ENCODE data around the gene TMEM218.

TMEM218 gene

DNA sequence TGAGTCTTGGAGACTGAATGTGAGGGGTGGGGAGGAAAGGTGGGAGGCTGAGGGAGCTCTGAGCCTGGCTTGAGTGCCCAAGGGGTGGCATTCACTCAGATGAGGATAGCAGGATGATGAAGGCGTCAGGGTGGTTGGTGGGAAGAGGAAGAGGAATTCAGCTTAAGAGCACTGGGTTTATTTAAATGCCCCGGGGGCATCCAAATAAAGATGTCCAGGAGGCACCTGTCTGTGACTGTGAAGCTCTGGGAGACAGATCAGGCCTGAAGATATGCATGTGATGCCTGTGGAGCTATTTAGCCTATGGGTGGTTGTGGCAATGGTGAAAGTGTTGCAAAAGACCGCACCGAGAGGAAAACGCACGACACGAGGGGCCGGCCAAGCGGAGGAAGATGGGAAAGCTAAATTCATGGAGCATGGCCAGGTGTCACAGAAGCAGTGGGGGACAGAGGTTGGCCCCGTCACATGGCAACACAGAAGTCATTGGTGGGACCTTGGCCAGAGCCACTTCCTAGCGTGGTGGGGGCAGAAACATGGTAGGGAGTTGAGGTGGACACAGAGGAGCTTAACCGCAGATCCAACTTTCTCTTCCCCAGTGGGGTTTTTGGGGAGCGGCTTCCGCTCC is 32.8 kb downstream of the TMEM218 start:
- intact Hi-C loops (cut with DNase I) = no loop called here

GRCh38 chr11:125078016-125078415 is 33.4 kb downstream of the TMEM218 start:
- peak in 1 of 10 donors; percentile 71 for DNase-seq
- intact Hi-C loops (cut with DNase I) = no loop called here

More for the DNA sequence above, 32.8 kb downstream of the TMEM218 start:
- peak in 1 of 10 donors; percentile 31 for DNase-seq

GRCh38 chr11:125076378-125076945 is 35.0 kb downstream of the TMEM218 start:
- DNase-seq = peak in 2 of 10 donors; percentile 63 to 73
- intact Hi-C loops (cut with DNase I) = no loop called here

DNA sequence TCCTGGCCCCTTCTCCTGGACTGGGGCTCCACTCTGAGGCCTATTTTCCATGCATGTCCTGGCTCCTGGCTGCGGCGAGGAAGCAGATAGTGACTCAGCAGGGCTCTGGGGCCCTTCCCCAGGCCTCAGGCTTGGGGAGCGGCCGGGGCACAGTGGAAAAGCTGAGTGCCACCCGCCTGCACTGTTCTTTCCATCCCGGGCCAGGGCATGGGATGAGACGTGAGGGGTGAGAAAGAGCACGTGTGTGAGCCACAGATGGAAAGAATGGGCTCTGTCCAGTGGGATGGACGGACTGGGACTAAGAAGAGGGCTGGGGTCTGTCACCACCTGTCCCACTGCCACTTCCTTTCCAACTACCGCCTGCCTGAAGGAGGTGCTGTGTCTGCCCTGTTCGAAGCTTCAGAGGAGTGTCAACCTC is 35.5 kb downstream of the TMEM218 start:
- DNase-seq = peak in 2 of 10 donors; percentile 34 to 56
- intact Hi-C loops (cut with DNase I) = no loop called here

DNA sequence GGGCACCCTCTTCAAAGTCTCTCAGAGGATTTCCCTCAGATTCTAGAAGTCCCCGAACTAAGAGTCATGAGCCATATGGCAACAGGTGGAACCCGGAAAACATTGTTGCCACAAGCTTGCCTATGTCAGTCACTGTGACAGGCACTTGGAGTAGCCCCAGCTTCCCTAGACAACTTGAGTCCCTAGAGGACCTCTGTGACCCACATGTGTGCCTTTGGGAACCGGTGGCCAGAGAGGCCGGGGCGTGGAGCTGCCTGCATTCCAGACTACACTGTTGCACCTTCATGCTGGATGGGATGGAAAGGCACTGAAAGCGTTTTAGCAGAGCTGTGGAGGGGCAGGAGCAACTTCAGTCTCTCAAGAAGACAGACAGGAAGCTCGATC is 36.2 kb downstream of the TMEM218 start:
- intact Hi-C loops (cut with DNase I) = no loop called here

GRCh38 chr11:125074511-125075241 is 36.8 kb downstream of the TMEM218 start:
- intact Hi-C loops (cut with DNase I) = no loop called here
- DNase-seq = peak in 1 of 10 donors; percentile 43

More for the DNA sequence above, 36.2 kb downstream of the TMEM218 start:
- peak in 1 of 10 donors; percentile 49 for DNase-seq

DNA sequence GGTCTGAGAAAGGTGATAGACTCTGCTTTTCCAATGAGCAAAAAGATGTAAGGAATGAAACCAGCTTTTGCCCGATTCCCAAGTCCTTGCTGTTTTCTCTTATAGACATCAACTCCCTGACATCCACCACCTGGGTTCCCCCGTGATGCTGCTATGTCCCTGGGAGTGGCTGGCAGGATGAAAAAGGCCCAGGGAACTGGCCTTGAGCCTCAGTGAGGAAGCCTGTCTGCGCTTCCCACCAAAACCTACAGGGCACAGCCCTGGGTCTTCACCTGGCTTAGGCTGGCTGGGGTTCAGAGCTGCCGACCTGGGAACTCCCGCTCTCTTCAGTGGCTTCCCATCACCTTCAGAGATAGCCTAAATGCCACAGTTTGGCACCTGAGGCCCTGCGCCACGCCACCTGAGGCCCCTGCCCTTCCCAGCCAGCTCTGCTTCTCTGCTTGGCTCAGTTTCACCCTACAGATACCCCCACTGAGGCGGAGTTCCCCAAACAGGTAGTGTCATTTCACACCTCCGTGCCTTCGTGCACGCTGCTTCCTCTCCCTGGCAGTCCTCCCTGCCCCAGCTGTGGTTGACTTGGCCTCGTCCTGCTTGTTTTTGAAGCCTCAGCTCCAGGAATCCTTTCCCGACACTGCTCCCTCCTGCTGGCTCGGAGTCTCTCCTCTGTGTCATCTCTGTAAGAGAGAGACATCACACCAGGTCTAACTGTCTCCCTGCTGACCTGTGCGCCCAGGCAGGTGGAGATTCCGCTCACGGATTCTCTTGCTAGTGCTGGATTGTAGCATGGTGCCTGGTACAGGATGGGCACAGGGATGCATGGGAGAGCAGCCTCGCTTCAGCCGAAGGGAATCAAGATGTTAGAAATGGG is 37.6 kb downstream of the TMEM218 start:
- intact Hi-C loops (cut with DNase I) = no loop called here
- peak in 2 of 10 donors; percentile 52 to 60 for DNase-seq

- intact Hi-C loops (cut with DNase I) = no loop called here
- peak in 2 of 10 donors; percentile 61 to 69 for DNase-seq
These were observed 38.4 kb downstream of the TMEM218 start for GRCh38 chr11:125072961-125073590.

DNA sequence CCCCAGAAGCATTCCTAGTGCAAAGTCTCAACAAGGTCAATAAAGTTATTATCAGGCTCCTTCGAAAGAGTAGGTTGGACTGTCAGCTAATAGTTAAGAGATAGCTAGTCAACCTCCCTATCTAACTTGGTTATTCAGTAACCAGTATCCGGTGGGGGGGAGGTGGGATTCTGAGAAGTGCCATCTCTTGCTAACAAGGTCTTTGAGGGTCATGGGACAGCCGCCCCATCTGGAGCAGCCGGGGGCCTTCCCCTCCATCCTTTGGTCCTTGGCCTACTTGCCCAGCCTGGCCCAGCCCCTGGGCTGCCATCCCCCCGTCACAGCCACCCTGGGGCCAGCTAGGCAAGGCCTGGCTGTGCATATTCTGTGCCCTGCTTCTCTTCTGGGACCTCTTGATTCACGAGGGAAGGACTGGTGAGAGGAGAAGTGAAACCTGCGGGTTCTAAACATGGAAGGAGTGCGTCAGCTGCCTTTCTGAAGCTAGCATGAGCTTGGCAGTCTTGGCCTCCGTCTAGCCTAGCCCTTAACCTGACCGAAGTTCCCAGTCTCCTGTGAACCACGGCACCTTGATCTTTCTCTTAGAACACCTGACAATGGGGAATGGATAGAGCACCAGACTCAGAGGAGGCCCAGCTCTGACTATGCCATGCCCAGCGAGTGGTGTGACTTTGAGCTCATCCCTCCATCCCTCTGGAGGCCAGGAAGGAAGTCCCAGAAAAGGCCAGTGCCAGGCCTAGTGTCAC is 39.0 kb downstream of the TMEM218 start:
- DNase-seq = peak in 3 of 10 donors; percentile 19 to 80 (median 46)
- intact Hi-C loops (cut with DNase I) = no loop called here

GRCh38 chr11:125071846-125072217 is 39.6 kb downstream of the TMEM218 start:
- intact Hi-C loops (cut with DNase I) = no loop called here
- peak in 1 of 10 donors; percentile 47 for DNase-seq

DNA sequence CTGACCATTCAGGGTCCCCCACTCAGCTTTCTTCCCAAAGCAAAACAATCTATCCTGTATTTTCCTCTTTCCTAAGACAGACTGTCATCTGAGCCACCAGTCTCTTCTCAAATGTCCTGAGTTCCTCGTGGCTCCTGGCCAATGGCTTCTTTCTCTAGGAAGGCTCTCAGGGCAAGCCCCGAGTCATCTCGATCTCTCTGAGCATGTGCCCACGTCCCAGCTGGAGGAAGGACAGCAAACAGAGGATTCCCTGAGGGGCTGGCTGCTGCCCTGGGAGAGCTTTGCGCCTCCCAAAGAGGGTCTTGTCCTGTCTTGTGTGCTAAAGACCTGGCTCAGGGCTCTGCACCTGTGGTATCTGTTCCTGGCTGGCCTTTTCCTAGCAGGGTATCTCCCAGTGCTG is 40.0 kb downstream of the TMEM218 start:
- intact Hi-C loops (cut with DNase I) = no loop called here
- no peak for DNase-seq

DNA sequence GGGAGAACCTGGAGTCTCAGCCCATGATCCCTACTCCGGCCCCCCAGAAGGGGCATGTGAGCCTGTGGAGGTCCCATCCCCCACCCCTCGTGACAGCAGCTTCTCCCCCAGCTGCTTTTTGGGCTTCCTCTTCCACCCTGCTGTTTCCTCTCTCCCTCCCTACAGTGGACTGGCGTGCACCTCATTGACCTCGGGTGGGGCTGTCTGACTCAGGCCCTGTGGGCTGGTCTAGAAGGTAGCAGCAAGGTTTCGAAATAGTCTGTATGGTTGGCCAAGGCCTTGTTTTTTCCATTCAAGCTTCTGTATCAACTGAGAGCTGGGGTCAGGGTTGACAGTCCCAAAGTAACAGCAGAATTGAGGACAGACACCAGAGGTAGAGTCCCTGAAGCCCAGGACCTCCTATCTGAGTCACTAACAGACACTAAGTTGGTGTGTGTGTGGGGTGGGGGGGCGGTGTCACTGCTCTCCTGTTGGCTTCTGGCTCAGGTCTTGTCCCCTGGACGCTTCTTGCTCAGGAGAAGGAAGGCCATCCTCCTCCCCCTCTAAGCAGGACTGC is 40.6 kb downstream of the TMEM218 start:
- intact Hi-C loops (cut with DNase I) = no loop called here
- DNase-seq = peak in 6 of 10 donors; percentile 13 to 79 (median 40)

- peak in 3 of 10 donors; percentile 3 to 58 (median 52) for DNase-seq
- intact Hi-C loops (cut with DNase I) = no loop called here
These were observed 41.6 kb downstream of the TMEM218 start for GRCh38 chr11:125069796-125070195.

DNA sequence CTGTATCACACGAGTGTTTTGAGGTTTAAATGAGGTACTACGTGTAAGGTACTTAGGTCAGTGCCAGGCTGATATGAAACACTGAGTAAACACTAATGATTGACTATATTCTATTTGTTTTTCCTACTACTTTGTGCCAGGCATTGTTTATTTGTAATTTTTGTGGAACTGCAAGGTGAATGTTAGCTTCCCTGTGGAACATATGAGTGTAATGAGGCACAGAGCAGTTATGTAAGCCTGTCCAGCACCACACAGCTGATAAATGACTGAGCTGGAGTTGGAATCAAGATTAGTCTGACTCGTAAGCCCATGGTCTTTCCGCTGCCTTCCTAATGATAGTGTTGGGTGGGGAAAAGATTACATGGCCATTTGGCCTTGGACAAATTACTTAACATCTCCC is 42.4 kb downstream of the TMEM218 start:
- DNase-seq = no peak
- intact Hi-C loops (cut with DNase I) = no loop called here

- DNase-seq = no peak
- intact Hi-C loops (cut with DNase I) = no loop called here
These were observed 43.1 kb downstream of the TMEM218 start for GRCh38 chr11:125068368-125068767.

DNA sequence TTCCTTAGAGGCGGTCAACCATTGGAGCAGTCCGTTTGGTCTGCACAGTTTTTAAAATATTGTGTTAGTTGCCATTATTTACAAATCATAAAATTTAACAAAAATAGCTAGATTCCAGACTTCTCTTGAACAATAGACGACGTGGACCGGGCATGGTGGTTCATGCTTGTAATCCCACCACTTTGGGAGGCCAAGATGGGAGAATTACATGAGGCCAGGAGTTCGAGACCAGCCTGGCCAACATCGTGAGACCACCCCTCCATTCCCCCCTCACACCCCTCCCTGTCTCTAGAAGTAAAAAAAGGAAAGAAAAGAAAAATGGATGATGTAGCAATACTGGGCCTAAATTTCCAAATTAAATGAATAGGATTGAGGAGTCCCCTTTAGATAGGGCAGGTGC is 47.4 kb downstream of the TMEM218 start:
- DNase-seq = no peak
- intact Hi-C loops (cut with DNase I) = no loop called here

DNA sequence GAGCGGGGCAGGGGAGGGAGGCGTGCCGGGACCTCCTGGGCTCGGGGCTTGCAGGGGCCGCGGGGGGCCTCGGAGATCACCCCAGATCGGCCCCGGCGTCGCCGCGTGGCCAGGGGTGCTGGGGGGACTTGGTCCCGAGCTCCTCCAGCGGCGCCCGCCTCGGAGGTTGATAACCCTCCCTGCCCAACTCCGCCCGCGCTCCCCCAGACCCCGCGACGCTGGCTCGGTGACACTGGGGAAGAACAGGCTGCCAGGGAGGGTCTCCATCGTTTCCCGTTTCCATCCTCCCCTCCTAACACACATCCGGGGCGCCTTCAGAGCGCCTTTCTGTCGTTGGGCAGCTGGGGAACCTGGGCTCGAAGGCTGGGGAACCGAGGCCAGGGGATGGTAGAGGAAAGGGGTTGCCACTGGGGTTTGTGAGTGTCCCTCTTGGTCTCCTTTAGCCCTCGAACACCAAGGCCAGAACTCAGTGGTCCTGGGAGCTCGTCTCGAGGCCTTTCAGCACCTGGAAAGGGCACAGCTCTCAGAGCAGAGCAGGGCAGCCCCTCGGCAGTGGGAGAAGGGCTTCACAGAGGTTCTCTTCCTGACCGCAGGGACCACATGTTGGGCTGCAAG is 47.9 kb downstream of the TMEM218 start:
- peak in 4 of 10 donors; percentile 11 to 71 (median 39) for DNase-seq
- intact Hi-C loops (cut with DNase I) = no loop called here

GRCh38 chr11:125062931-125063428 is 48.4 kb downstream of the TMEM218 start, which contains the start of gene SLC37A2:
Gene SLC37A2, plus strand, starts transcription at chr11:125063305. Its CDS starts 63 bp downstream, at chr11:125063368.
- peak in 9 of 10 donors; percentile 35 to 92 (median 51) for DNase-seq
- intact Hi-C loops (cut with DNase I) = no loop called here
